HG03378 (cell line): ENCODE results near the gene TP53TG5.

ENCODE experiments used
- ATAC-seq: cut with Tn5 transposase; IDR thresholded peaks from one replicate; pipeline ENCODE4 v1.9.1; 2021; ENCODE audit warnings: mild to moderate bottlenecking, moderate library complexity; ENCODE audit not compliant: unreplicated experiment

TP53TG5 gene

DNA sequence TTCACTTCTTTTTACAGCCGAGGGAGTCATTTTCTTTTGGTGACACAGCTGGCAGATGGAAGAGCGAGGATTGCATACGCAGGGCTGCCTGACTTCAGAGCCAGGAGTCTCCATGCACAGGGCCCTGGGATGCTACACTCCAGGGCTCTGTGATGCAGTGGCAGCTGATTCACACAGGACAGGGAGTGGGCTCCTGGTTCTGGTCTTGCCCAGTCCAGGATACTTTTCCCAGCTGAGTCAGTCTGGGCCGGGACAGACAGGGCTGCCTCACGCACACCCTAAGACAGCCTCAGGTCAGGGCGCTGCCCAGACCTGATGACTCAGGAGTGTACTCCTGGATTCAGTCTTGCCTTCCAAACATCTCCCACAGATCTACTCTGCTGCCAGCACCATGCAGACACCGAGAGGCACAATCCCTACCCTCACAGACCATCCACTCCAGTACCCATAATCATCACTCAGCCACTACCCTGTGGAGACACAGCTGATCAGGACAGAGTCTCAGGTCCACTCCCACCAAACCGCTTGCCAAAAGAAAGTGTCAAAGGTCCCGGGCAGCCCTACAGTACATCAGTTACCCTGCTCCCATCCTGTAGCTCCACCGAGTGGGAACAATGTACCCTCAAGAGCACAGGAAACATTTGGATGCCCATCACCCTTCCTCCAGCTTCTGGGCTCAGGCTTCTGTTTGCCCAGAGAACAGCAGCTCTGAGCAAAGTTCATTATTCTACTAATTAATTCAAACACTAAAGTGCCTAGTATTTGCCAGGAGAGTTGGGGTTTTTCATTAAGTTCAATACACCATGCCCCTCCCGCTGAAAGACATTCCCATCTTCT lies 41.4 kb downstream of the TP53TG5 start:
- no peak for ATAC-seq

DNA sequence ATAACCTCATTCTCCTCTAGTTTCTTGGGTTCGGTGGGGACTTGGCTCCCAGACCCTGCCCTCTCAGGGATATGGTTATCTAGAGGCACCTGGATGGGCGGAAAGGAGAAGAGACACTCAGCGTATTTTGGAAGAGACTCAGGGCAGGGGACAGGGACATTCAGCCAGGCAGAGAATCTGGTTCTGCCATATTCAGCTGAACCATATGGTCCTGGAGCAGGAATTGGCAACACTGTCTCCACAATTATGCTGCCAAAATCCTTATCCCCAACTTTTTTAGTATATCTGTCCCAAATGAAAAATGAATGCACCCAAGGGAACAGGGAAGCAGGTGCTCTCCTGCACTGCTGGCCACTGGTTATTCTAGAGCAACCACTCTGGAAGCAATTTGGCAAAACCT lies 47.6 kb downstream of the TP53TG5 start:
- no peak for ATAC-seq

DNA sequence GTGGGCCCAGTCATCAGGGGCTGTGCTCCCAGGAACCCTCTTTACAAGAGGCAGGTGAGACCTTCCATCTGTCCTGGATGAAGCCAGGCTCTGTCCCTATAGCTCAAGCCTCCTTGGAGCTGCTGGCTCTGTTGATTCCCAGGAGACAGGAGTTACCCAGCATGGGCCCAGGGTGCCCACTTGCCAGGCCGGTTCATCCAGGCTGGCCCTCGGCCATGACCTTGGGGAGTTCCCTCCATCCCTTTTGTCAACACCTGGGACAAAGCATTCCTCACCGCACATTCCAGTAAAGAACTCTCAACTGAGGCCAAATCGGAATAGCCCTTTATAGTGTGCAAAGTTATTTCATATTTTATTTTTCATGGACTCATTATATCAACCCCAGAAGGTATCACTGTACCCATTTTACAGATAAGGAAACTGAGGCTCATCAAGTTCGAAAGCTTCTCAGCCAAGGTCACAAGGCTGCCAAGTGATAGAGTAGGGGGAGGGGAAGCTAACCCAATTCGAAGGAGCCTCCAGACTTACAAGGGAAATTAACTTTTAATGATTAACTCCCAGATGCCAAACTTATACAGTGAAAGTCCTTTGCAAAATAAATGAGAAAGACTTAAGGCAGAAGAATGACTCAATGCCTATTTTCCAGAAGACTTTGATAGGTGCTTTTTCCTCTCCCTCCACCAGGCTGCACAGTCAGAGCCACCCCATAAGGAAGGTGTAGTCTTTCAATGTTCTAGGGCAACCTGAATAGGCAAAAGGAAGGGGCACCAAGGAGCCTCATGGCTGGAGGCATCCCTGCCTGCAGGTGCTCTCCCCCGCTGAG lies 48.4 kb downstream of the TP53TG5 start:
- no peak for ATAC-seq

DNA sequence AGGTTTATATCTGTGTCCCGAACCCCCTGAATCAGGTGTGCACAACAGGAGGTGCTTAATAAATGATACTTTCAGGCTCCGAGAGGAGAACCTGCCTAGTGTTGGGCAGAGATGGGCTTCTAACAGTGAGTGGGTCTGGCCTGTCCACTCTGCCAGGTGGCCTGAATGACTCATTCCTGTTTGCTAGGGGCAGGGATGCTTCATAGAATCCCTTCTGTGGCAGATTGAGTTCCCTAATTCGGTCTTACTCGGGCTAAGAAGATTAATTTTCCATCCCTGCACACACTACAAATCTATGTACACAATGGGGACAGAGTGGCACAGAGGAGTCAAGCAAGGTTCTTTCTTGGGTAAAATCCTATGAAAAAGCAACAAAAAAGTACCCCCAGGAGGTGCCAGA lies 49.7 kb downstream of the TP53TG5 start:
- ATAC-seq, result no peak

DNA sequence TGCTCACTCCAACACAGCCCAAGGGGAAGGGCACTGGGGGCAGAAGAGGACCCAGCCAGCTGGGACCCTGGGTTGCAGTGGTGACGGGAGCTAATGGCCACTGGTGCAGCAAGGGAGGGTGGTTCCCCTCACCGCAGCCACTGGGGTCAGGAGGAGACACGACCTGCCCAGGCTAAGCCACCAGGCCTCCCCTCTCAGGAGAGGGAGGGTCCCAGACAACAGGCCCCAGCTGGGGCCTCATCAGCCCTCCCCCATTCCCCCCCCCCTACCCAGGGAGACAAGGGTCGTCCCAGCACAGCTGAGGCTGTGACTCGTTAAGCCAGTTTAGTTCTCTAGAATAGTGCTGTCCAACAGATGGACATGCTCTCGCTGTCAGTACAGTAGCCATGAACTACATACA lies 52.8 kb downstream of the TP53TG5 start:
- ATAC-seq, result no peak

DNA sequence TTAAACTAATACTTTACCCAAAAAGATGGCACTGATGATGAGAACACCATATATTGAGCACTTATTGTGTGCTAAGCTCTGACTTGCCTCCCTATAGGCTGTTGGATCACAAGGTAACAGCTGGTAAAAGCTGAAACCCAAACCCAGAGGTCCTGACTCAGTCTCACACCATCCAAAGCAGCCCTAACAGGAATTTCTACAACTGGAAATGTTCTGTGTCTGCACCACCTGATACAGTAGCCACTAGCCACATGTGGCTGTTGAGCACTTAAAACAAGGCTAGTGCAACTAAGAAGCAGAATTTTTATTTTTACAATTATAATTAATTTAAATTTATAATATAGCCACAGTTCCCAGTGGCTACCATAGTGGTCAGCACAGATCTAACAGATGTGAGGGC lies 54.4 kb downstream of the TP53TG5 start:
- no peak for ATAC-seq

DNA sequence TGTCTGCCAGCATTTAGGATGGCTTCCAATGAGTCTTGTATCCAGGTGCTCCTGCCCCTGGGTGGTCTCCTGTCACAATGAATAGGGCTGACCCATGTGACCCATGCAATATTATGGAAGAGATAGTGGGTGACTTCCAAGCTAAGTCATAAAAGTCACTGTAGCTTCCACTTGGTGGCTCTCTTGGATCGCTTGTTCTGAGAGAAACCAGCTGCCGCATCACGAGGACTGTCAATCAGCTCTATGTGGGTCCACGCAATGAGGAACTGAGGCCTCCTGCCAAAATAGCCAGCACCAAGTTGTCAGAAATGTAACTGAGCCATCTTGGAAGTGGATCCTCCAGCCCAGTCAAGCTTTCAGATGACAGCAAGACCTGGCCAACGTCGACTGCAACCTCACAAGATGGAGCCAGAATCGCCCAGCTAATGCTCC lies 55.2 kb downstream of the TP53TG5 start:
- ATAC-seq, result no peak
